ENCODE measurements around the gene SUPT3H. TPM values are rescaled to one million over a fixed set of nuclear protein-coding genes. Genes with fewer than 3 reads are reported as not detected.

Gene SUPT3H
- total RNA-seq, 2 donors from 2014 or later: 5.3 to 6.6 TPM

DNA sequence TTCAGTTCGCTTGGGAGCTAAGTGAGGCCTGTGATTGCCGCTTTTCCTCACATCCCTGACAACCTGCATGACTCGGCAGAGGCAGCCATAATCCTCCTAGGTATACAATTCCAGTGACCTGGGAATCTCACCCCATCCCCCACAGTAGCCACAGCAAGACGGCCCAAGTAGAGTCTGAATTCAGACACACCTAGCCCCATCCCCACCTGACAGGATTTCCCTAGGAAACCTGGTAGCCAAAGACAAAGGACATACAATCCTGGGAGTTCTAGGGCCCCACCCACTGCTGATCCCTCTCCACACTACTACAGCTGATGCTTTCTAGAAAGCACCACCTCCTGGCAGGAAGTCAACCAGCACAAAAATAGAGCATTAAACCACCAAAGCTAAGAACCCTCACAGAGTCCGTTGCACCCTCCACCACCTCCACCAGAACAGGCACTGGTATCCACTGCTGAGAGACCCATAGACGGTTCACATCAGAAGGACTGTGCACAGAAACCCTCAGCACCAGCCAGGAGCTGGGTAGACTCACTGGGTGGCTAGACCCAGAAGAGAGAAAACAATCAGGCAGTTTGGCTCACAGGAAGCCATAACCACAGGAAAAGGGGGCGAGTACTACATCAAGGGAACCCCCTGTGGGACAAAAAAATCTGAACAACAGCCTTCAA is 67.5 kb downstream of the SUPT3H start:
- Histone ChIP-seq H3K9me3 (no peaks in the 10 kb centered on the region), H3K4me3 (no peak overlapping the region), H3K4me1 (ENCODE audit: control insufficient read depth in 1 of 2, low read depth in 2 of 2) (no peaks in the 10 kb centered on the region), H3K27ac (no peak overlapping the region), H3K36me3 (no peaks in the 10 kb centered on the region), H3K27me3 (replicated peaks; ENCODE audit: insufficient read depth) (no peaks in the 10 kb centered on the region)
- DNase-seq (ENCODE audit: low spot score) (no peak), ATAC-seq (ENCODE audit: insufficient number of reproducible peaks, low FRiP score, low read depth) (no peak)
- TF ChIP-seq, protein P1, sequence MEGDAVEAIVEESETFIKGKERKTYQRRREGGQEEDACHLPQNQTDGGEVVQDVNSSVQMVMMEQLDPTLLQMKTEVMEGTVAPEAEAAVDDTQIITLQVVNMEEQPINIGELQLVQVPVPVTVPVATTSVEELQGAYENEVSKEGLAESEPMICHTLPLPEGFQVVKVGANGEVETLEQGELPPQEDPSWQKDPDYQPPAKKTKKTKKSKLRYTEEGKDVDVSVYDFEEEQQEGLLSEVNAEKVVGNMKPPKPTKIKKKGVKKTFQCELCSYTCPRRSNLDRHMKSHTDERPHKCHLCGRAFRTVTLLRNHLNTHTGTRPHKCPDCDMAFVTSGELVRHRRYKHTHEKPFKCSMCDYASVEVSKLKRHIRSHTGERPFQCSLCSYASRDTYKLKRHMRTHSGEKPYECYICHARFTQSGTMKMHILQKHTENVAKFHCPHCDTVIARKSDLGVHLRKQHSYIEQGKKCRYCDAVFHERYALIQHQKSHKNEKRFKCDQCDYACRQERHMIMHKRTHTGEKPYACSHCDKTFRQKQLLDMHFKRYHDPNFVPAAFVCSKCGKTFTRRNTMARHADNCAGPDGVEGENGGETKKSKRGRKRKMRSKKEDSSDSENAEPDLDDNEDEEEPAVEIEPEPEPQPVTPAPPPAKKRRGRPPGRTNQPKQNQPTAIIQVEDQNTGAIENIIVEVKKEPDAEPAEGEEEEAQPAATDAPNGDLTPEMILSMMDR (IDR thresholded peaks at IDR 0.05): no peak

DNA sequence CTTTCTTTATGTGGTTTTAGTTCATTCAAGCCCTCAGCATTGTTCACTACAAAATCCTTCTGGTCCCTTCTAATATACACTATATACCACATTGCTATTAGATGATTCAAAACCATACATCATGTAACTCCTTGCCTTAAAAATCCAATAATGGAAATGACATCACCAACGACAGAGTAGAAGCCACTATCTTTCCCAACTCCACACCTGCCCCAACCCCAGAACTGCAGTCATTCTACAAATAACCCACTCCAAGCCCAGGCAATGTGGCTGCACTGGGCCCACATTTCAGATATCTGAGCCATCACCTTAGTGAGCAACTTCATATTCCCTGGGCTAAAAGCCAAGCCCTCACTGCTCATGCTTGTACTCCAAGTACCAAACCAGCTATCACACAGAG is 72.2 kb downstream of the SUPT3H start:
- ATAC-seq (ENCODE audit: insufficient number of reproducible peaks, low FRiP score, low read depth): no peak
- Histone ChIP-seq H3K4me1 (ENCODE audit: control insufficient read depth in 1 of 2, low read depth in 2 of 2) (no peaks in the 10 kb centered on the region), H3K9me3 (no peaks in the 10 kb centered on the region), H3K27ac (no peak overlapping the region), H3K4me3 (no peak overlapping the region), H3K36me3 (no peaks in the 10 kb centered on the region), H3K27me3 (replicated peaks; ENCODE audit: insufficient read depth) (no peaks in the 10 kb centered on the region)
- TF ChIP-seq, protein P1 (IDR thresholded peaks at IDR 0.05): no peak
- no peak for DNase-seq (ENCODE audit: low spot score)

DNA sequence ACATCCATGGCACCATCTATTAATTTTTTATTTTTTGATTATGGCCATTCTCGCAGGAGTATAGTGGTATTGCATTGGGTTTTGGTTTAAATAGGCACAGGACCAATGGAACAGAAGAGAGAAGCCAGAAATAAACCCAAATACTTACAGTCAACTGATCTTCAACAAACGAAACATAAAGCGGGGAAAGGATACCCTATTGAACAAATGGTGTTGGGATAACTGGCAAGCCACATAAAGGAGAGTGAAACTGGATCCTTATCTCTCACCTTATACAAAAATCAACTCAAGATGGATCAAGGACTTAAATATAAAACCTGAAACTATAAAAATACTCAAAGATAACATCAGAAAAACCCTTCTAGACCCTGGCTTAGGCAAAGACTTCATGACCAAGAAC is 74.9 kb downstream of the SUPT3H start:
- DNase-seq (ENCODE audit: low spot score) (no peak), ATAC-seq (ENCODE audit: insufficient number of reproducible peaks, low FRiP score, low read depth) (no peak)
- TF ChIP-seq, protein P1 (IDR thresholded peaks at IDR 0.05): no peak
- no peak overlapping the region for H3K27ac ChIP-seq
- no peak overlapping the region for H3K4me3 ChIP-seq
- H3K4me1 ChIP-seq (ENCODE audit: control insufficient read depth in 1 of 2, low read depth in 2 of 2): no peaks in the 10 kb centered on the region
- no peaks in the 10 kb centered on the region for H3K27me3 ChIP-seq (replicated peaks; ENCODE audit: insufficient read depth)
- H3K9me3 ChIP-seq: no peaks in the 10 kb centered on the region
- H3K36me3 ChIP-seq: no peaks in the 10 kb centered on the region

DNA sequence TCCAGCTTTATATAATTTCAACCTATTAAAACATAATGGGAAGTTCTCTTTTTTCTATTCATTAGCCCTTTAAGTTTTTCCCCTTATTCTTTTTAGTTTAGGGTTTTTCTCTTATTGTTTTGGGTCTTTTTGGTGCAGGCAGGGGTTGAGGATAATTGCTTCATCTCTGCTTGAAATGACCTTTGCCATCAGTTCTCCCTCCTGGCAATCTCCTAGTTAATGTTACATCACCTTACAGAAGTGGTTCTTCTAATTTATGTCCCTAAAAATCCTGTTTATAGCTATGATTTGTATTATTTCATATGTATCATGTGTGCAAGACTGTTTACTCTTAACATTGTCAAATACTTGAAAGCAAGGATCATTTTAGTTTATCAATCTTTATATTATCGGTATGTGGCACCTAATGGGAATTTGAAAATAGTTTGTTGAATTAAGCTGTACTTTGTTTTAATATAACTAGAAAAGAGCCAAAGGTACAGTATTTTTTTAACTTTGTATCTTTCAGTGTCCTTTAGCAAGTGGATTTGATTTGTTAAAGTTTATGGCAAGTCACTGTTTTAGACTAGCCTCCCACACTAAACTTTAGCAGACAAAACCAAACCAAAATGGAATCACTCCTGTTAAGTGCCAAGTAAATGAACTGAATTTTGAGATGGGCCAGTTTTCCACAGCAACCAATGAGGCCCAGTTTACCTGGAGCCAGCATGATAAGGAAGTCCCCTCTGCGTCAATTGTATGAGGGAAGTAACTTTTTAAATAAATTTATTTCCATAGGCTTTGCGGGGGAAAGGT is 76.2 kb downstream of the SUPT3H start:
- Histone ChIP-seq H3K4me1 (ENCODE audit: control insufficient read depth in 1 of 2, low read depth in 2 of 2) (no peaks in the 10 kb centered on the region), H3K9me3 (no peaks in the 10 kb centered on the region), H3K4me3 (no peak overlapping the region), H3K27ac (no peak overlapping the region), H3K27me3 (replicated peaks; ENCODE audit: insufficient read depth) (no peaks in the 10 kb centered on the region), H3K36me3 (no peaks in the 10 kb centered on the region)
- ATAC-seq (ENCODE audit: insufficient number of reproducible peaks, low FRiP score, low read depth) (no peak), DNase-seq (ENCODE audit: low spot score) (no peak)
- TF ChIP-seq, protein P1 (IDR thresholded peaks at IDR 0.05): no peak

DNA sequence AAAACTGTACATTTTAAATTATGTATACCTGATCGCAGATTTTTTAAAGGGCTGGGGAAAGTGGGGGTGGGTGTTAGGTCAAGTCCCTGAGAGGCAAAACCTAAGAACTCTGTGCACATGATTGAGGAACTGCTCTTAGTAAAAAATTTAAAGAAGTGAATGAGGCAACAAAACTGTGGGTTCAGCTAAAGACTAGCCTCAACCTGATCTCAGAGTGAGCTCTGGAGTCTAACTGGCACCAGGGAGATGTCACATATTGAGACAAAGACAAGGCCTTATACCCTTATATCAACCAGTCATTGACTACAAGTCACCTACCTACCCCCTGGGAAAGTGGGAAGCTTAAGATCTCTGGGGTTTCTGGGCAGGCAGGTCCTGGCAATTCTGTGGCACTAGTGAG is 77.0 kb downstream of the SUPT3H start:
- H3K27ac ChIP-seq: no peak overlapping the region
- ATAC-seq (ENCODE audit: insufficient number of reproducible peaks, low FRiP score, low read depth): no peak

More for the DNA sequence above, 77.0 kb downstream of the SUPT3H start:
- DNase-seq (ENCODE audit: low spot score): no peak
- no peaks in the 10 kb centered on the region for H3K36me3 ChIP-seq
- H3K4me1 ChIP-seq (ENCODE audit: control insufficient read depth in 1 of 2, low read depth in 2 of 2): no peaks in the 10 kb centered on the region
- H3K27me3 ChIP-seq (replicated peaks; ENCODE audit: insufficient read depth): no peaks in the 10 kb centered on the region
- TF ChIP-seq, protein P1 (IDR thresholded peaks at IDR 0.05): no peak
- no peak overlapping the region for H3K4me3 ChIP-seq
- H3K9me3 ChIP-seq: no peaks in the 10 kb centered on the region
